HepG2 (cell line): ENCODE results near the gene EIF3L. TPM values are rescaled to one million over a fixed set of nuclear protein-coding genes. Genes with fewer than 3 reads are reported as not detected.
A peak's percentile ranks its signal among the peaks of the same experiment; 100 is the strongest.

ENCODE experiments used
- JUN ChIP-seq: sonication (generic); formaldehyde crosslinking; IDR thresholded peaks from 2 replicates; pipeline ENCODE4 v1.4.0; 2020; ENCODE audit warnings: mild to moderate bottlenecking, missing genetic modification reagents
- KAT7 ChIP-seq: IDR thresholded peaks from 2 replicates; pipeline ENCODE4 v1.6.1; 2018; ENCODE audit warnings: borderline replicate concordance, missing compliant biosample characterization
- MAFK ChIP-seq, 2 experiments: IDR thresholded peaks in 1 of 2; conservative IDR thresholded peaks in 1 of 2; 2 replicates each; pipeline ENCODE4 v1.6.1; 2011; ENCODE audit warnings: improper control_type of control experiment in 2 of 2, low read length in 2 of 2
- NBN ChIP-seq: fragments of 450-650 bp; conservative IDR thresholded peaks from 2 replicates; pipeline ENCODE4 v1.6.1; 2017
- SNAPC2 ChIP-seq: sonication (generic); formaldehyde crosslinking; IDR thresholded peaks from 2 replicates; pipeline ENCODE4 v1.8.1; 2022; ENCODE audit warnings: mild to moderate bottlenecking, missing genetic modification reagents
- SOX13 ChIP-seq, 3 experiments: fragments of 450-650 bp in 1 of 3; sonication (generic) in 1 of 3; formaldehyde crosslinking in 1 of 3; IDR thresholded peaks in 2 of 3; conservative IDR thresholded peaks in 1 of 3; 2 replicates each; pipeline versions ENCODE4 v1.5.0 to v1.6.1; 2016 to 2020; ENCODE audit warnings: antibody characterized with exemption in 1 of 3, mild to moderate bottlenecking in 1 of 3, missing compliant biosample characterization in 1 of 3, missing genetic modification reagents in 1 of 3, moderate library complexity in 1 of 3
- TBX2 ChIP-seq: sonication (generic); formaldehyde crosslinking; IDR thresholded peaks from 2 replicates; pipeline ENCODE4 v1.5.0; 2020; ENCODE audit warnings: missing genetic modification reagents, mild to moderate bottlenecking, borderline replicate concordance
- YEATS2 ChIP-seq: sonication (generic); formaldehyde crosslinking; IDR thresholded peaks from 2 replicates; pipeline ENCODE4 v1.4.0; 2020; ENCODE audit warnings: missing genetic modification reagents, borderline replicate concordance
- YY1 ChIP-seq: IDR thresholded peaks from 2 replicates; pipeline ENCODE4 v1.6.1; 2011; ENCODE audit warnings: low read length, low read depth, moderate library complexity, mild to moderate bottlenecking; ENCODE audit not compliant: insufficient read depth, insufficient replicate concordance
- ZFX ChIP-seq: sonication (generic); formaldehyde crosslinking; IDR thresholded peaks from 2 replicates; pipeline ENCODE4 v1.4.0; 2020; ENCODE audit warnings: mild to moderate bottlenecking, low read depth, missing genetic modification reagents, moderate library complexity
- ZNF235 ChIP-seq: sonication (generic); formaldehyde crosslinking; IDR thresholded peaks from 2 replicates; pipeline ENCODE4 v1.8.1; 2023; ENCODE audit warnings: mild to moderate bottlenecking, missing genetic modification reagents, borderline replicate concordance
- ZNF282 ChIP-seq: fragments of 450-650 bp; IDR thresholded peaks from 2 replicates; pipeline ENCODE4 v1.6.1; 2018; ENCODE audit not compliant: partially characterized antibody
- ZNF468 ChIP-seq: sonication (generic); formaldehyde crosslinking; IDR thresholded peaks from 2 replicates; pipeline ENCODE4 v1.8.0; 2022; ENCODE audit warnings: mild to moderate bottlenecking, moderate library complexity, missing genetic modification reagents
- ZNF557 ChIP-seq: sonication (generic); formaldehyde crosslinking; IDR thresholded peaks from 2 replicates; pipeline ENCODE4 v1.4.0; 2020; ENCODE audit warnings: missing genetic modification reagents
- ZNF652 ChIP-seq: IDR thresholded peaks from 2 replicates; pipeline ENCODE4 v1.6.1; 2016; ENCODE audit warnings: low read depth, borderline replicate concordance
- polyA plus RNA-seq, 8 experiments: library from polyadenylated mRNA; depleted of rRNA in 3 of 8; stranded (reverse) in 7 of 8; unstranded in 1 of 8; fragments of >200 nt; fragmentation: Illumina TruSeq in 4 of 8; extraction: Trizol in 4 of 8; gene quantifications; 2 replicates each; pipeline versions ENCODE4 v1.2.1 to v1.2.3, GENCODE V29; 2011 to 2016; ENCODE audit warnings: low read depth in 4 of 8, missing spikeins in 1 of 8, mixed read lengths in 1 of 8; ENCODE audit not compliant: insufficient read depth in 1 of 8
- total RNA-seq, 5 experiments: library from RNA; depleted of rRNA; stranded (reverse); fragments of >200 nt; fragmentation: Illumina TruSeq; extraction: Trizol; gene quantifications; 2 replicates each; pipeline ENCODE4 v1.2.3, GENCODE V29; 2016; ENCODE audit warnings: low read depth in 1 of 5
- TF ChIP-seq, protein P1 (sequence below): sonication (generic); formaldehyde crosslinking; IDR thresholded peaks from 2 replicates; pipeline ENCODE4 v1.4.0; 2020; ENCODE audit warnings: missing genetic modification reagents, borderline replicate concordance
- TF ChIP-seq, protein P2 (sequence below): IDR thresholded peaks from 2 replicates; pipeline ENCODE4 v1.6.1; 2016; ENCODE audit warnings: mild to moderate bottlenecking, missing biosample characterization, missing genetic modification reagents
- TF ChIP-seq, protein P3 (sequence below): IDR thresholded peaks from 2 replicates; pipeline ENCODE4 v1.6.1; 2016; ENCODE audit warnings: low read depth, control low read depth
- TF ChIP-seq, protein P4 (sequence below): sonication (generic); formaldehyde crosslinking; IDR thresholded peaks from 2 replicates; pipeline ENCODE4 v1.8.0; 2022; ENCODE audit warnings: mild to moderate bottlenecking, missing genetic modification reagents; ENCODE audit not compliant: insufficient replicate concordance
- TF ChIP-seq, protein P5 (sequence below): sonication (generic); formaldehyde crosslinking; IDR thresholded peaks from 2 replicates; pipeline ENCODE4 v1.5.0; 2020; ENCODE audit warnings: mild to moderate bottlenecking, low read depth, missing genetic modification reagents, borderline replicate concordance

EIF3L gene
- total and polyA plus RNA-seq, 2 of the 13 experiments (the other 11 are each of a cell fraction or from before 2014, with no cell fraction given) = 514 to 793 TPM

DNA sequence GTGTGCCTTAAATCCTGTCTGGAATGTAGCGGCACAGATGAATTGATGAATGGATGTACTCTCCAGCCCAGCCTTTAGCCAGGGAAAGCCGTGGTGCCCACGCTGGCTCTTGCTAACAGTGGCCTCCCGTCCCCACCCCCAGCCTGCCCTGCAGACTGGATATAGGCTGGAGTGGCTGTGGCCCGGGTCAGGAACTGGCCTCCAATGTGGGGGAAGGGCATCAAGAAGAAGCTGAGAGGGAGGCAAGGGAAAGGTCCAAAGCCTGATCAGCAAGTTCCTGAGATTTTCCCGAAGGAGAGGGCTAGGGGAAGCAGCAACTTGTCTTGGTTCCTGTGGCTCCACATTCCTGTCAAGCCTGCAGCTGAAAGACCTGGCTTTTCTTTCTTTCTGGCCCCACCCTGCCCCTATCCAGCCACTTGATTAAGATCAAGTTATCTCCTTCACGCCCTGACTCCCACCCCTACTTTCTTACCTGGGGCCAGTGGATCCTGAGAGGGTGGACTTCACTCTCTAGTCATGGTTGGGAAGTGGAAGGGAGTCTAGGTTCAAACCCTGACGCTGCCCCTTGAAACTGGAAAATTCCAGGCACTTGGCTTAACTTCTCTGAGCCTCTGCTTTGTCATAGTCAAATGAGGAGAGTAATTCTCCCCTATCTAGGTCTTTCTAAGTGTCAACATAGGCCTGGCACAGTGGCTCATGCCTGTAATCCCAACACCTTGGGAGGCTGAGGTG is 45.9 kb downstream of the EIF3L start (continued):
- TF ChIP-seq, protein P1, sequence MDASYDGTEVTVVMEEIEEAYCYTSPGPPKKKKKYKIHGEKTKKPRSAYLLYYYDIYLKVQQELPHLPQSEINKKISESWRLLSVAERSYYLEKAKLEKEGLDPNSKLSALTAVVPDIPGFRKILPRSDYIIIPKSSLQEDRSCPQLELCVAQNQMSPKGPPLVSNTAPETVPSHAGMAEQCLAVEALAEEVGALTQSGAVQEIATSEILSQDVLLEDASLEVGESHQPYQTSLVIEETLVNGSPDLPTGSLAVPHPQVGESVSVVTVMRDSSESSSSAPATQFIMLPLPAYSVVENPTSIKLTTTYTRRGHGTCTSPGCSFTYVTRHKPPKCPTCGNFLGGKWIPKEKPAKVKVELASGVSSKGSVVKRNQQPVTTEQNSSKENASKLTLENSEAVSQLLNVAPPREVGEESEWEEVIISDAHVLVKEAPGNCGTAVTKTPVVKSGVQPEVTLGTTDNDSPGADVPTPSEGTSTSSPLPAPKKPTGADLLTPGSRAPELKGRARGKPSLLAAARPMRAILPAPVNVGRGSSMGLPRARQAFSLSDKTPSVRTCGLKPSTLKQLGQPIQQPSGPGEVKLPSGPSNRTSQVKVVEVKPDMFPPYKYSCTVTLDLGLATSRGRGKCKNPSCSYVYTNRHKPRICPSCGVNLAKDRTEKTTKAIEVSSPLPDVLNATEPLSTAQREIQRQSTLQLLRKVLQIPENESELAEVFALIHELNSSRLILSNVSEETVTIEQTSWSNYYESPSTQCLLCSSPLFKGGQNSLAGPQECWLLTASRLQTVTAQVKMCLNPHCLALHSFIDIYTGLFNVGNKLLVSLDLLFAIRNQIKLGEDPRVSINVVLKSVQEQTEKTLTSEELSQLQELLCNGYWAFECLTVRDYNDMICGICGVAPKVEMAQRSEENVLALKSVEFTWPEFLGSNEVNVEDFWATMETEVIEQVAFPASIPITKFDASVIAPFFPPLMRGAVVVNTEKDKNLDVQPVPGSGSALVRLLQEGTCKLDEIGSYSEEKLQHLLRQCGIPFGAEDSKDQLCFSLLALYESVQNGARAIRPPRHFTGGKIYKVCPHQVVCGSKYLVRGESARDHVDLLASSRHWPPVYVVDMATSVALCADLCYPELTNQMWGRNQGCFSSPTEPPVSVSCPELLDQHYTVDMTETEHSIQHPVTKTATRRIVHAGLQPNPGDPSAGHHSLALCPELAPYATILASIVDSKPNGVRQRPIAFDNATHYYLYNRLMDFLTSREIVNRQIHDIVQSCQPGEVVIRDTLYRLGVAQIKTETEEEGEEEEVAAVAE (CRISPR knock-in tag) = no peak
- no peak for TF ChIP-seq ZNF468
- TF ChIP-seq, protein P2, sequence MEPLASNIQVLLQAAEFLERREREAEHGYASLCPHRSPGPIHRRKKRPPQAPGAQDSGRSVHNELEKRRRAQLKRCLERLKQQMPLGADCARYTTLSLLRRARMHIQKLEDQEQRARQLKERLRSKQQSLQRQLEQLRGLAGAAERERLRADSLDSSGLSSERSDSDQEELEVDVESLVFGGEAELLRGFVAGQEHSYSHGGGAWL (CRISPR knock-in tag) = no peak
- TF ChIP-seq KAT7 (CRISPR knock-in tag) = no peak
- no peak for TF ChIP-seq ZNF235 (CRISPR knock-in tag)
- TF ChIP-seq, protein P3, sequence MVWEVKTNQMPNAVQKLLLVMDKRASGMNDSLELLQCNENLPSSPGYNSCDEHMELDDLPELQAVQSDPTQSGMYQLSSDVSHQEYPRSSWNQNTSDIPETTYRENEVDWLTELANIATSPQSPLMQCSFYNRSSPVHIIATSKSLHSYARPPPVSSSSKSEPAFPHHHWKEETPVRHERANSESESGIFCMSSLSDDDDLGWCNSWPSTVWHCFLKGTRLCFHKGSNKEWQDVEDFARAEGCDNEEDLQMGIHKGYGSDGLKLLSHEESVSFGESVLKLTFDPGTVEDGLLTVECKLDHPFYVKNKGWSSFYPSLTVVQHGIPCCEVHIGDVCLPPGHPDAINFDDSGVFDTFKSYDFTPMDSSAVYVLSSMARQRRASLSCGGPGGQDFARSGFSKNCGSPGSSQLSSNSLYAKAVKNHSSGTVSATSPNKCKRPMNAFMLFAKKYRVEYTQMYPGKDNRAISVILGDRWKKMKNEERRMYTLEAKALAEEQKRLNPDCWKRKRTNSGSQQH (CRISPR knock-in tag) = no peak
- no peak for TF ChIP-seq YY1
- no peak for TF ChIP-seq MAFK (conservative IDR thresholded peaks at IDR 0.05 in 1 of 2, IDR thresholded peaks at IDR 0.05 in 1 of 2; ENCODE audit: low read length in 2 of 2)
- no peak for TF ChIP-seq NBN
- TF ChIP-seq ZNF652 (CRISPR knock-in tag) = no peak
- TF ChIP-seq JUN (CRISPR knock-in tag) = no peak
- TF ChIP-seq ZNF282 = no peak
- TF ChIP-seq, protein P4, sequence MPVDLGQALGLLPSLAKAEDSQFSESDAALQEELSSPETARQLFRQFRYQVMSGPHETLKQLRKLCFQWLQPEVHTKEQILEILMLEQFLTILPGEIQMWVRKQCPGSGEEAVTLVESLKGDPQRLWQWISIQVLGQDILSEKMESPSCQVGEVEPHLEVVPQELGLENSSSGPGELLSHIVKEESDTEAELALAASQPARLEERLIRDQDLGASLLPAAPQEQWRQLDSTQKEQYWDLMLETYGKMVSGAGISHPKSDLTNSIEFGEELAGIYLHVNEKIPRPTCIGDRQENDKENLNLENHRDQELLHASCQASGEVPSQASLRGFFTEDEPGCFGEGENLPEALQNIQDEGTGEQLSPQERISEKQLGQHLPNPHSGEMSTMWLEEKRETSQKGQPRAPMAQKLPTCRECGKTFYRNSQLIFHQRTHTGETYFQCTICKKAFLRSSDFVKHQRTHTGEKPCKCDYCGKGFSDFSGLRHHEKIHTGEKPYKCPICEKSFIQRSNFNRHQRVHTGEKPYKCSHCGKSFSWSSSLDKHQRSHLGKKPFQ (CRISPR knock-in tag) = no peak
- TF ChIP-seq SNAPC2 (CRISPR knock-in tag) = no peak
- TF ChIP-seq, protein P5, sequence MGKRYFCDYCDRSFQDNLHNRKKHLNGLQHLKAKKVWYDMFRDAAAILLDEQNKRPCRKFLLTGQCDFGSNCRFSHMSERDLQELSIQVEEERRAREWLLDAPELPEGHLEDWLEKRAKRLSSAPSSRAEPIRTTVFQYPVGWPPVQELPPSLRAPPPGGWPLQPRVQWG = no peak
- no peak for TF ChIP-seq ZNF557 (CRISPR knock-in tag)
- peak; percentile 36; the same call in 1 of the 2 replicates for TF ChIP-seq TBX2
- no peak for TF ChIP-seq SOX13 (IDR thresholded peaks at IDR 0.05)
- peak in 1 of 2 experiments; percentile 9; a peak in 1 of 4 replicates for TF ChIP-seq SOX13 (CRISPR knock-in tag; conservative IDR thresholded peaks at IDR 0.05 in 1 of 2, IDR thresholded peaks at IDR 0.05 in 1 of 2)
- no peak for TF ChIP-seq ZFX (CRISPR knock-in tag)
- no peak for TF ChIP-seq YEATS2 (CRISPR knock-in tag)
